H9 (cell line): ENCODE measurements around the gene LARGE1. TPM values are rescaled to one million over a fixed set of nuclear protein-coding genes. Genes with fewer than 3 reads are reported as not detected.
A peak's percentile ranks its signal among the peaks of the same experiment; 100 is the strongest.

Experiments
- DNase-seq: peaks from one replicate; pipeline ENCODE4 v3.0.0-alpha.2; 2017
- H2AFZ ChIP-seq: one replicate; pipeline ENCODE4 v1.6.1; 2013; ENCODE audit warnings: mild to moderate bottlenecking, low read length, control low read depth, moderate library complexity
- H2AK5ac ChIP-seq: 2 replicates; pipeline ENCODE4 v1.6.1; 2013; ENCODE audit warnings: low read length, control low read depth, mixed read lengths; ENCODE audit not compliant: insufficient read length
- H2BK120ac ChIP-seq: one replicate; pipeline ENCODE4 v1.6.1; 2013; ENCODE audit warnings: low read depth, mild to moderate bottlenecking, low read length, control low read depth, inconsistent platforms; ENCODE audit not compliant: poor library complexity, severe bottlenecking
- H2BK12ac ChIP-seq: 2 replicates; pipeline ENCODE4 v1.6.1; 2013; ENCODE audit warnings: low read length, control low read depth, mixed read lengths, low read depth; ENCODE audit not compliant: insufficient read length
- H2BK15ac ChIP-seq: 2 replicates; pipeline ENCODE4 v1.6.1; 2013; ENCODE audit warnings: low read depth, low read length, control low read depth
- H2BK20ac ChIP-seq: one replicate; pipeline ENCODE4 v1.6.1; 2013; ENCODE audit warnings: low read depth, mild to moderate bottlenecking, low read length, control low read depth, inconsistent platforms; ENCODE audit not compliant: poor library complexity, severe bottlenecking
- H2BK5ac ChIP-seq: 2 replicates; pipeline ENCODE4 v1.6.1; 2013; ENCODE audit warnings: low read length, control low read depth, mixed read lengths; ENCODE audit not compliant: insufficient read length
- H3K14ac ChIP-seq: 2 replicates; pipeline ENCODE4 v1.6.1; 2013; ENCODE audit warnings: low read length, control low read depth; ENCODE audit not compliant: insufficient read depth
- H3K18ac ChIP-seq: 2 replicates; pipeline ENCODE4 v1.6.1; 2013; ENCODE audit warnings: low read depth, mild to moderate bottlenecking, mixed read lengths, low read length, control low read depth; ENCODE audit not compliant: insufficient read length
- H3K23ac ChIP-seq: 2 replicates; pipeline ENCODE4 v1.6.1; 2013; ENCODE audit warnings: low read length, control low read depth, mixed read lengths, low read depth; ENCODE audit not compliant: insufficient read length
- H3K23me2 ChIP-seq: 2 replicates; pipeline ENCODE4 v1.6.1; 2013; ENCODE audit warnings: low read depth, mild to moderate bottlenecking, mixed read lengths, low read length, control low read depth; ENCODE audit not compliant: insufficient read length, poor library complexity, severe bottlenecking
- H3K27ac ChIP-seq: 2 replicates; pipeline ENCODE4 v1.5.1; 2013; ENCODE audit warnings: low read length, control low read depth, mixed read lengths, low read depth; ENCODE audit not compliant: insufficient read length
- H3K27me3 ChIP-seq: 2 replicates; pipeline ENCODE4 v1.6.1; 2013; ENCODE audit warnings: low read length, control low read depth, inconsistent platforms; ENCODE audit not compliant: insufficient read depth
- H3K4ac ChIP-seq: 2 replicates; pipeline ENCODE4 v1.6.1; 2013; ENCODE audit warnings: low read depth, mild to moderate bottlenecking, control low read depth, inconsistent platforms, low read length, moderate library complexity
- H3K4me1 ChIP-seq: 2 replicates; pipeline ENCODE4 v1.6.1; 2013; ENCODE audit warnings: low read length, control low read depth, inconsistent platforms; ENCODE audit not compliant: insufficient read depth
- H3K4me2 ChIP-seq: 2 replicates; pipeline ENCODE4 v1.6.1; 2013; ENCODE audit warnings: low read length, control low read depth, mixed read lengths; ENCODE audit not compliant: insufficient read length, insufficient read depth
- H3K56ac ChIP-seq: 2 replicates; pipeline ENCODE4 v1.6.1; 2013; ENCODE audit warnings: low read depth, mild to moderate bottlenecking, mixed read lengths, low read length, control low read depth; ENCODE audit not compliant: insufficient read length
- H3K79me1 ChIP-seq: 2 replicates; pipeline ENCODE4 v1.6.1; 2013; ENCODE audit warnings: low read depth, mild to moderate bottlenecking, moderate library complexity, low read length, control low read depth, inconsistent platforms; ENCODE audit not compliant: insufficient read depth, poor library complexity, severe bottlenecking
- H3K79me2 ChIP-seq: 2 replicates; pipeline ENCODE4 v1.6.1; 2013; ENCODE audit warnings: low read length, control low read depth, inconsistent platforms; ENCODE audit not compliant: insufficient read depth
- H3K9ac ChIP-seq: 2 replicates; pipeline ENCODE4 v1.6.1; 2013; ENCODE audit warnings: low read length, control low read depth, mixed read lengths; ENCODE audit not compliant: insufficient read length; ENCODE audit errors: extremely low read depth
- H3K9me3 ChIP-seq: one replicate; pipeline ENCODE4 v1.6.1; 2013; ENCODE audit warnings: low read depth, low read length, inconsistent platforms; ENCODE audit not compliant: control insufficient read depth
- H3T11ph ChIP-seq: one replicate; pipeline ENCODE4 v1.6.1; 2013; ENCODE audit warnings: mild to moderate bottlenecking, low read length, control low read depth, inconsistent platforms
- H4K20me1 ChIP-seq: one replicate; pipeline ENCODE4 v1.6.1; 2013; ENCODE audit not compliant: control insufficient read depth, insufficient read length, insufficient read depth
- H4K5ac ChIP-seq: 2 replicates; pipeline ENCODE4 v1.6.1; 2013; ENCODE audit warnings: low read depth, mild to moderate bottlenecking, mixed read lengths, low read length, control low read depth; ENCODE audit not compliant: insufficient read length
- H4K8ac ChIP-seq: replicated peaks from 2 replicates; pipeline ENCODE4 v1.6.1; 2013; ENCODE audit warnings: low read length, control low read depth, mixed read lengths, low read depth; ENCODE audit not compliant: insufficient read length
- H4K91ac ChIP-seq: 2 replicates; pipeline ENCODE4 v1.6.1; 2013; ENCODE audit warnings: low read depth, mild to moderate bottlenecking, moderate library complexity, mixed read lengths, low read length, control low read depth; ENCODE audit not compliant: insufficient read length
- H3K27ac Mint-ChIP-seq, 3 experiments: 2 replicates in 2 of 3; 3 replicates in 1 of 3; pipeline ENCODE4 v1.8.0; 2020 to 2021; ENCODE audit warnings: mixed read lengths in 3 of 3, mild to moderate bottlenecking in 1 of 3, moderate library complexity in 1 of 3
- H3K27me3 Mint-ChIP-seq: 2 replicates; pipeline ENCODE4 v1.8.0; 2021; ENCODE audit warnings: low read depth, mild to moderate bottlenecking, moderate library complexity, mixed read lengths
- H3K36me3 Mint-ChIP-seq, 3 experiments: 2 replicates in 2 of 3; 3 replicates in 1 of 3; pipeline ENCODE4 v1.8.0; 2020 to 2021; ENCODE audit warnings: low read depth in 3 of 3, mixed read lengths in 3 of 3; ENCODE audit not compliant: insufficient read depth in 1 of 3
- H3K4me1 Mint-ChIP-seq, 2 experiments: 2 replicates each; pipeline ENCODE4 v1.8.0; 2020; ENCODE audit warnings: mixed read lengths in 2 of 2
- H3K4me3 Mint-ChIP-seq, 2 experiments: 2 replicates in 1 of 2; 3 replicates in 1 of 2; pipeline ENCODE4 v1.8.0; 2020 to 2021; ENCODE audit warnings: mild to moderate bottlenecking in 2 of 2, mixed read lengths in 2 of 2, moderate library complexity in 1 of 2
- H3K9me3 Mint-ChIP-seq, 2 experiments: 2 replicates in 1 of 2; 3 replicates in 1 of 2; pipeline ENCODE4 v1.8.0; 2020; ENCODE audit warnings: mild to moderate bottlenecking in 2 of 2, mixed read lengths in 2 of 2, moderate library complexity in 1 of 2
- CTCF ChIP-seq: fragments of 200-600 bp; sonication (generic); conservative IDR thresholded peaks from 3 replicates; pipeline ENCODE4 v1.8.0; 2021; ENCODE audit warnings: antibody characterized with exemption, mild to moderate bottlenecking
- WGBS: extraction: QIAGEN DNeasy Blood & Tissue Kit; methylation state at CpG from one replicate; pipeline ENCODE4 v1.1.7; 2013; ENCODE audit warnings: missing lambda C conversion rate, low lambda C conversion rate, mixed read lengths; ENCODE audit not compliant: insufficient read length; ENCODE audit errors: extremely low coverage; 5-methylcytosine and 5-hydroxymethylcytosine counted together
- total RNA-seq: library from RNA; stranded (reverse); gene quantifications from 2 replicates; pipeline ENCODE4 v1.2.1, GENCODE V29; 2021

Gene LARGE1
- total RNA-seq, 1 experiment from 2014 or later = 43.5 TPM

- peaks cover 39% of the 10 kb centered on the region; the same call in 1 of the 2 replicates for H3K79me2 ChIP-seq
- no peak overlapping the region for H2BK5ac ChIP-seq
- H3K18ac ChIP-seq = no peak overlapping the region
- H3K4me3 Mint-ChIP-seq = no peak overlapping the region
- H4K20me1 ChIP-seq = no peaks in the 10 kb centered on the region
- no peak overlapping the region for H2BK20ac ChIP-seq
- no peak overlapping the region for H4K91ac ChIP-seq
- H2BK15ac ChIP-seq = no peak overlapping the region
- H3K9me3 ChIP-seq = no peaks in the 10 kb centered on the region
- peaks cover 6% of the 10 kb centered on the region for H3K79me1 ChIP-seq
- DNase-seq = no peak
- no peaks in the 10 kb centered on the region for H3K27me3 Mint-ChIP-seq
- TF ChIP-seq CTCF = no peak
- no peak overlapping the region for H3K9ac ChIP-seq
- H3K36me3 Mint-ChIP-seq = peaks cover 10 to 28% (median 19%) of the 10 kb centered on the region in 3 experiments; a peak in 6 of 7 replicates
- peak overlapping the region; percentile 4 to 91 (median 21); a peak in 4 of 7 replicates for H3K27ac Mint-ChIP-seq
- H2AFZ ChIP-seq = no peak overlapping the region
- no peak overlapping the region for H3K23ac ChIP-seq
- no peak overlapping the region for H3K14ac ChIP-seq
- no peak overlapping the region for H2BK12ac ChIP-seq
- H3K27ac ChIP-seq = no peak overlapping the region
- peaks cover 45 to 49% of the 10 kb centered on the region in 2 experiments for H3K4me1 Mint-ChIP-seq
- H4K8ac ChIP-seq = no peak overlapping the region
- peaks cover 5 to 7% of the 10 kb centered on the region in 2 experiments; a peak in 3 of 5 replicates for H3K9me3 Mint-ChIP-seq
- no peaks in the 10 kb centered on the region for H3K27me3 ChIP-seq
- H4K5ac ChIP-seq = no peak overlapping the region
- no peak overlapping the region for H3K4ac ChIP-seq
- no CpG with 5 or more reads among the region's 5 CpGs for WGBS
- H3K56ac ChIP-seq = no peak overlapping the region
- peaks cover 16% of the 10 kb centered on the region for H3K4me1 ChIP-seq
- H2AK5ac ChIP-seq = no peak overlapping the region
- no peaks in the 10 kb centered on the region for H3K23me2 ChIP-seq
- no peak overlapping the region for H3T11ph ChIP-seq
- no peak overlapping the region for H3K4me2 ChIP-seq
- H2BK120ac ChIP-seq = no peak overlapping the region
Measured at GRCh38 chr22:33811686-33812085, 108.6 kb downstream of the LARGE1 start.
